Inflammatory macrophage treated with lipopolysaccharide for 4 hours (primary cell): ENCODE measurements around the gene GASK1A.
"Not testable (repeated sequence)": the region's sequence is repeated elsewhere in the genome, so short reads cannot be mapped to it uniquely, and the experiment has no call there.

ENCODE experiments used
- DNase-seq: peaks from one replicate; pipeline ENCODE4 v3.0.0-alpha.2; 2020

Gene GASK1A

GRCh38 chr3:43032646-43033628, 53.8 kb downstream of the GASK1A start:
- DNase-seq: no peak

GRCh38 chr3:43034200-43034599, 55.1 kb downstream of the GASK1A start:
- DNase-seq: no peak

- no peak for DNase-seq
Measured at GRCh38 chr3:43034911-43035310, 55.8 kb downstream of the GASK1A start.

- no peak for DNase-seq
Measured at GRCh38 chr3:43035801-43036365, 56.8 kb downstream of the GASK1A start.

GRCh38 chr3:43036621-43037423, 57.7 kb downstream of the GASK1A start:
- DNase-seq: no peak

- no peak for DNase-seq
Measured at GRCh38 chr3:43038010-43038409, 58.9 kb downstream of the GASK1A start.

- DNase-seq: no peak
Measured at GRCh38 chr3:43041517-43041916, 62.4 kb downstream of the GASK1A start.

GRCh38 chr3:43043071-43043766, 64.1 kb downstream of the GASK1A start:
- DNase-seq: no peak

- DNase-seq: no peak
Measured at GRCh38 chr3:43043793-43044192, 64.7 kb downstream of the GASK1A start.

GRCh38 chr3:43045079-43045478, 66.0 kb downstream of the GASK1A start:
- not testable (repeated sequence) for DNase-seq

GRCh38 chr3:43046583-43046982, 67.5 kb downstream of the GASK1A start:
- DNase-seq: no peak

- no peak for DNase-seq
Measured at GRCh38 chr3:43048470-43048869, 69.4 kb downstream of the GASK1A start.

GRCh38 chr3:43053291-43053690, 74.2 kb downstream of the GASK1A start:
- DNase-seq: no peak

- no peak for DNase-seq
Measured at GRCh38 chr3:43054754-43055153, 75.6 kb downstream of the GASK1A start.

GRCh38 chr3:43055393-43055792, 76.3 kb downstream of the GASK1A start:
- no peak for DNase-seq

- DNase-seq: no peak
Measured at GRCh38 chr3:43055806-43056770, 77.0 kb downstream of the GASK1A start.

- DNase-seq: no peak
Measured at GRCh38 chr3:43059456-43059855, 80.3 kb downstream of the GASK1A start.

GRCh38 chr3:43061101-43061895, 82.2 kb downstream of the GASK1A start:
- DNase-seq: no peak

- no peak for DNase-seq
Measured at GRCh38 chr3:43062040-43062563, 83.0 kb downstream of the GASK1A start.

- DNase-seq: no peak
Measured at GRCh38 chr3:43062564-43063040, 83.5 kb downstream of the GASK1A start.
